HG03159 (cell line): ENCODE measurements around the gene NASP.

Experiments
- ATAC-seq: cut with Tn5 transposase; IDR thresholded peaks from one replicate; pipeline ENCODE4 v1.9.1; 2021; ENCODE audit warnings: mild to moderate bottlenecking, moderate library complexity; ENCODE audit not compliant: unreplicated experiment

The NASP gene

GRCh38 chr1:45660336-45660735 is 76.5 kb downstream of the NASP start:
- no peak for ATAC-seq

GRCh38 chr1:45666836-45667235 is 83.0 kb downstream of the NASP start:
- no peak for ATAC-seq

- no peak for ATAC-seq
Observed at GRCh38 chr1:45667321-45668111, 83.7 kb downstream of the NASP start.
